Fibroblast of the aortic adventitia (primary cell): Measurements from ENCODE around the gene PGRMC2. TPM values are rescaled to one million over a fixed set of nuclear protein-coding genes. Genes with fewer than 3 reads are reported as not detected.

ENCODE experiments used
- DNase-seq: peaks from one replicate; pipeline ENCODE4 v3.0.0-alpha.2; 2010; ENCODE audit warnings: low read depth
- H3K4me3 ChIP-seq: 2 replicates; pipeline ENCODE4 v1.5.1; 2011; ENCODE audit warnings: low read depth, mild to moderate bottlenecking, control low read depth, low read length, moderate library complexity
- total RNA-seq: library from RNA; depleted of rRNA; stranded (reverse); fragments of >200 nt; gene quantifications from 2 replicates; pipeline ENCODE4 v1.2.3, GENCODE V29; 2012; ENCODE audit warnings: low replicate concordance
- TF ChIP-seq, protein P1 (sequence below): IDR thresholded peaks from 2 replicates; pipeline ENCODE4 v1.5.1; 2011; ENCODE audit warnings: mild to moderate bottlenecking, low read length, control low read depth, inconsistent platforms; ENCODE audit not compliant: insufficient read depth

Gene PGRMC2
- total RNA-seq, 1 donor, result 35.0 TPM

DNA sequence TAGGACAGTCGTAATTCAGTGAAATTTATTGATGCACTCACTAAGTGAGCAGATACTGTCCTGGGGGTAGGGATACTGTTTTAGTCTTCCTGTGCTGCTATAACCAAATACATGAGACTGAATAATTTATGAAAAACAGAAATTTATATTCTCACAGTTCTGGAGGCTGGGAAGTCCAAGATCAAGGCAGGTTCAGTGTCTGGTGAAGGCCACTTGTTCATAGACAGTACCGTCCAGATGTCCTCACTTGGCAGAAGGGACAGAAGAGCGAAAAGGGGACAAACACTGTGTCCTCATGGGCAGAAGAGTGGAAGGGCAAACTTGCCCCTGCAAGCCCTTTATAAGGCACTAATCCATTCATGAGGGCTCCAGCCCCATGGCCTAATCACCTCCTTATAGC, 45.6 kb downstream of the PGRMC2 start:
- TF ChIP-seq, protein P1, sequence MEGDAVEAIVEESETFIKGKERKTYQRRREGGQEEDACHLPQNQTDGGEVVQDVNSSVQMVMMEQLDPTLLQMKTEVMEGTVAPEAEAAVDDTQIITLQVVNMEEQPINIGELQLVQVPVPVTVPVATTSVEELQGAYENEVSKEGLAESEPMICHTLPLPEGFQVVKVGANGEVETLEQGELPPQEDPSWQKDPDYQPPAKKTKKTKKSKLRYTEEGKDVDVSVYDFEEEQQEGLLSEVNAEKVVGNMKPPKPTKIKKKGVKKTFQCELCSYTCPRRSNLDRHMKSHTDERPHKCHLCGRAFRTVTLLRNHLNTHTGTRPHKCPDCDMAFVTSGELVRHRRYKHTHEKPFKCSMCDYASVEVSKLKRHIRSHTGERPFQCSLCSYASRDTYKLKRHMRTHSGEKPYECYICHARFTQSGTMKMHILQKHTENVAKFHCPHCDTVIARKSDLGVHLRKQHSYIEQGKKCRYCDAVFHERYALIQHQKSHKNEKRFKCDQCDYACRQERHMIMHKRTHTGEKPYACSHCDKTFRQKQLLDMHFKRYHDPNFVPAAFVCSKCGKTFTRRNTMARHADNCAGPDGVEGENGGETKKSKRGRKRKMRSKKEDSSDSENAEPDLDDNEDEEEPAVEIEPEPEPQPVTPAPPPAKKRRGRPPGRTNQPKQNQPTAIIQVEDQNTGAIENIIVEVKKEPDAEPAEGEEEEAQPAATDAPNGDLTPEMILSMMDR, result no peak
- DNase-seq, result no peak
- H3K4me3 ChIP-seq, result no peak overlapping the region

DNA sequence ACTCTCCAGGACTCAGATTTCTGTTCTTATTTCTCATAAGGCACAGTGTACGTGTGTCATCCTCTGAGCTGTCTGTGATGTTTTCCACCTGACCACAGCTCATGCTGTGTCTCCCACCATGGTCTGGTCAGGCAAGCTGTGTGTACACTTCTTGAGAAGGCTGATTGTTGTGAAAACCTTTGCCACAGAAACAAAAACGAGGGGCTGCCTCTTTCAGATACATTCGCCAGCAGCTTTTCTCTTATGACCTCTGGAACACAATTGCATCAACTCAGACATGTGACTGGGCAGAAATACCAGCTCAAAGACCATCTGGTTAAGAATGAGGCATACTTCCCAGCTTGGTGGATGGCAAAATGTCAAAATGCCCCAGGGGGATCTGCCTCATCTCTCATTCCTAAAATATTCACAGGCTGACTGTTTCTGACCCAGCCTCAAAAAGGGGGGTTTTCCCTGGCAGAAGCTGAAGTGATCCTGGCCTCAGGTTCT, 46.1 kb downstream of the PGRMC2 start:
- peak; percentile 97 for DNase-seq
- TF ChIP-seq, protein P1, result no peak
- H3K4me3 ChIP-seq, result no peak overlapping the region

DNA sequence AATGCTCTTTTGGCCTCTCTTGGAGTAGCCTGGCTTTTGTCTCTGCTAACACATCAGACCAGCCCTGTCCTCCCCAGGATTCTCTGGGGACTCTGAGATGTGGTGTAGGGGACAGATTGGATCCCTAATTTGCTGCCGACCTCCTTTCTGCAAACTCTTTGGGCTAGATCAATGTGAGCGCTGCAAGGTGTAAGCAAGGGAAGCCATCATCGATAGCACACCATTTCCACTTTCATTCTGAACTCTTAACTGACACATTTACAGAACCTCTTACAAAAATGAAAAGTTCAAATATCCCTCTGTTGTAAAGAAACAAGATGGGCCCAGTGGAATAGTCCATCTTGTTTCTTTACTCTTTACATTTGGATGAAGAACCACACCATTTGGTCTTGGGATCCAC, 46.6 kb downstream of the PGRMC2 start:
- no peak overlapping the region for H3K4me3 ChIP-seq
- no peak for DNase-seq
- TF ChIP-seq, protein P1, result no peak

DNA sequence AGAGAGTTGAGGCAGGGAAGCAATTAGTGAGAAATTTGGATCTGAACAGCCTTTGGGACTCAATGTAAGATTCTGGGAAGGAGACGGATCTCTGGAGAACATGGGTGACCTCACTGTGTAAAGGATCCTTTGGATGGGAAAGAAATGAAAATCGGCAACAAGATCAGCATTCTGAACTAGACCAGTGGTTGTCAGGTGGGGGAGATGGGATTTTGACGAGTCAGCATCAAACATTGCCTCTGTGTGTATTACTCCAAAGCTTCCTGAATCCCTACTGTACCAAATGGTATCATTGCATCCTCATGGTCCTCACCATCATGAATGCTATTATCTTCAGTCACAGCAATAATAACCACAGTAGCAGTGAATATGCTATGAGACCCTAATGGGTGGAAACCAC, 52.8 kb downstream of the PGRMC2 start:
- DNase-seq, result no peak
- TF ChIP-seq, protein P1, result no peak
- no peak overlapping the region for H3K4me3 ChIP-seq

DNA sequence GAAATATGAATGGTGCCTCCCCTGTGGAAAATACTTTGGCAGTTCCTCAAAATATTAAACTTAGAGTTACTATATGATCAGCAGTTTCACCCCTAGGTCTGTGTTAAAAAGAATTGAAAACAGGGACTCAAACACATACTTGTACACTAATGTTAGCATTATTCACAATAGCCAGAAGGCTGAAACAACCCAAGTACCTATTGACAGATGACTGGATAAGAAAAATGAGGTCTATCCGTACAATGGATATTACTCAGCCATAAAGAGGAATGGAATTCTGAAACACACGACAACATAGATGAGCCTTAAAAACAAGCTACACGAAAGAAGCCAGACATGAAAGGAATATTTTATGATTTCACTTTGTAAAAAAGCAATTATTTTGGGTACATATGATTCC, 54.9 kb downstream of the PGRMC2 start:
- TF ChIP-seq, protein P1, result no peak
- H3K4me3 ChIP-seq, result no peak overlapping the region
- no peak for DNase-seq

DNA sequence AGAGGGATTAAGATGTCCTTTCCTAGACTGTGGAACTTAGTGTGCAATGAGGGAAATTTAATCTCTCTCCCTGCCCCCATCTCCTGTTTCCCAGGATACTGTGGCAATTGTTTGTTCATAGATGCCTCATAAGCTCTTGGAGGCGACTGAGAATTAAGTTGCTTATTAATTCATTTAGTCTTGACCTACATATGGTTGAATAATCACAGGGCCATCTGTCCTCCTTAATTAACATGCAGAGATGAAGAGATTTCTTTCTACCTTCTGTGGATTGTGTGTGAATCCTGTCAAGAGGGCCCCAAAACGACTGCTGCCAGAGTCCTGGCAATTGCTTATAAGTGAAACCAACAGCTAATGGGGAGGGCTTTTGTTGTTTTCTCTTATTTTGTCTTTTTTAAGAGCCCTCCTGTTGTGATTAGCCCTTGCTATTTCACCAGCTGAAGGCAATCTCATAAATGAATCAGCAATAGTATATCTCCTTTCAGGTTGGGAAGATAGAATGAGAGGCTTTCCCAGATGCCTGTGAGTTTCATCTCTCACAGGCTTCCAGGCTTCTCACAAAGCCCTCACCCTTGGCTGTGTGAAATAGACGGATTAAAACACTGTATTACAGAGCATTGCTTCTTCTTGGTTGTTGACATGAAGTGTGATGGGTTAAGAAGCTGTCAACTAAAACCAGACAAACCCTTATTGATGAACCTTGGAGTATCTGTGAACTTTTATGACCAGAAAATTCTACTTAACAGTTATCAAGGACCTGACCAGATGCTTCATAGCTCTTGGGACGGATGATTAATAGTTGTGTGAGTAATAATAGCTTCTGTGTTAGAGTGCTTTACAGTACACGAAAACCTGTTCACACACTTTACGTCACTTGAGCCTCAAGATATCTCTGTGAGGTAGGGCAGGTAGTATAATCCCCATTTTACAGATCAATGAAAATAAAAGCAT, 58.5 kb downstream of the PGRMC2 start:
- TF ChIP-seq, protein P1, result no peak
- peak; percentile 22 for DNase-seq
- no peak overlapping the region for H3K4me3 ChIP-seq
